Measurements from ENCODE around the gene TLX1. TPM values are rescaled to one million over a fixed set of nuclear protein-coding genes. Genes with fewer than 3 reads are reported as not detected.

Gene TLX1
- total and polyA plus RNA-seq, 12 donors = 0.03 to 0.74 (median 0.27) TPM; not detected in 9

DNA sequence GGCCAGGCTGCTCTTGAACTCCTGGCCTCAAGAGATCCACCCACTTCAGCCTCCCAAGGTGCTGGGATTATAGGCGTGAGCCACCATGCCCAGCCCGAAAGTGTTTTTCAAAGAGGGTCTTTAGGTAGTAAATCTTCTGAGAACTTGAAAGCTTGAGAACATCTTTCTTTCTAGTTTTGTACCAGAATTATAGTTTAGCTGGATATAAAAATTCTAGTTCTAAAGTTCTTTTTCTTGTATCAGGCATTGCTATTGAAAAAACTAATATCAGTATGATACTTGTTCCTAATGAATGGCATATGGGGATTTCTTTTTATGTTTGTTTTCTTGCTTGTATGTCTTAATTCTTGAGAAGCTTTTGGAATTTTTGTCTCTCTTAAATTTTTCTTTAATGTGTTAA lies 43.2 kb downstream of the TLX1 start:
- Histone ChIP-seq H3K4me1 (no peaks in the 10 kb centered on the region), H3K27me3 (peaks cover 0 to 78% (median 48%) of the 10 kb centered on the region in 7 donors), H3K27ac (no peak overlapping the region), H3K4me3 (no peak overlapping the region), H3K9me3 (peaks cover 0 to 32% (median 17%) of the 10 kb centered on the region in 11 donors), H3K36me3 (no peaks in the 10 kb centered on the region)
- ATAC-seq = no peak
- DNase-seq = no peak
- intact Hi-C loops (cut with DNase I) = no loop called here
- TF ChIP-seq, protein P1, sequence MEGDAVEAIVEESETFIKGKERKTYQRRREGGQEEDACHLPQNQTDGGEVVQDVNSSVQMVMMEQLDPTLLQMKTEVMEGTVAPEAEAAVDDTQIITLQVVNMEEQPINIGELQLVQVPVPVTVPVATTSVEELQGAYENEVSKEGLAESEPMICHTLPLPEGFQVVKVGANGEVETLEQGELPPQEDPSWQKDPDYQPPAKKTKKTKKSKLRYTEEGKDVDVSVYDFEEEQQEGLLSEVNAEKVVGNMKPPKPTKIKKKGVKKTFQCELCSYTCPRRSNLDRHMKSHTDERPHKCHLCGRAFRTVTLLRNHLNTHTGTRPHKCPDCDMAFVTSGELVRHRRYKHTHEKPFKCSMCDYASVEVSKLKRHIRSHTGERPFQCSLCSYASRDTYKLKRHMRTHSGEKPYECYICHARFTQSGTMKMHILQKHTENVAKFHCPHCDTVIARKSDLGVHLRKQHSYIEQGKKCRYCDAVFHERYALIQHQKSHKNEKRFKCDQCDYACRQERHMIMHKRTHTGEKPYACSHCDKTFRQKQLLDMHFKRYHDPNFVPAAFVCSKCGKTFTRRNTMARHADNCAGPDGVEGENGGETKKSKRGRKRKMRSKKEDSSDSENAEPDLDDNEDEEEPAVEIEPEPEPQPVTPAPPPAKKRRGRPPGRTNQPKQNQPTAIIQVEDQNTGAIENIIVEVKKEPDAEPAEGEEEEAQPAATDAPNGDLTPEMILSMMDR (IDR thresholded peaks at IDR 0.05) = no peak
- WGBS, 2 donors = 96 to 97% methylated on average over 2 of the region's 2 CpGs

DNA sequence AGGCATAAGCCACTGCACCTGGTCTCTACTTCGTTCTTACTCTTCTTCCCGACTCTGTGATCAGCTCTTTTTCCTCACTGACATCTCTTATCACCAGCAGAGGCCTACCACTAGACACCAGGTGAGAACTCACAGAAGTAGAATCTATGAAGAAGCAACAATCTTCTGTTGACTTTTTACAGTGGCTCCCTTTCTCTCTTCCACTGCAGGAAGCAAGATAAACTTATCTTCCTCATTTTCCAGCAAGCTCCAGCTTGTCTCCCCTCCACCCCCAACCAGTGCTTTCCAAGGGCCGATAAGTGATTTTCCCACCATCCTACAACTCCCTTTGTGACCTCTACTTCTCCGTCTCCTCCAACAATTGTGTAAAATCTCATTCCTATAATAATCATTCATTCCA lies 45.5 kb downstream of the TLX1 start:
- DNase-seq = no peak
- H3K4me1 ChIP-seq = no peaks in the 10 kb centered on the region
- H3K36me3 ChIP-seq = no peaks in the 10 kb centered on the region
- WGBS, 2 donors = 29 to 39% methylated on average over 4 of the region's 4 CpGs
- intact Hi-C loops (cut with DNase I) = no loop called here
- no peak overlapping the region for H3K4me3 ChIP-seq
- H3K27ac ChIP-seq = no peak overlapping the region
- H3K9me3 ChIP-seq = peaks cover 0 to 32% (median 17%) of the 10 kb centered on the region in 11 donors
- ATAC-seq = no peak
- TF ChIP-seq, protein P1 (IDR thresholded peaks at IDR 0.05) = no peak
- H3K27me3 ChIP-seq = peaks cover 0 to 72% (median 48%) of the 10 kb centered on the region in 7 donors

DNA sequence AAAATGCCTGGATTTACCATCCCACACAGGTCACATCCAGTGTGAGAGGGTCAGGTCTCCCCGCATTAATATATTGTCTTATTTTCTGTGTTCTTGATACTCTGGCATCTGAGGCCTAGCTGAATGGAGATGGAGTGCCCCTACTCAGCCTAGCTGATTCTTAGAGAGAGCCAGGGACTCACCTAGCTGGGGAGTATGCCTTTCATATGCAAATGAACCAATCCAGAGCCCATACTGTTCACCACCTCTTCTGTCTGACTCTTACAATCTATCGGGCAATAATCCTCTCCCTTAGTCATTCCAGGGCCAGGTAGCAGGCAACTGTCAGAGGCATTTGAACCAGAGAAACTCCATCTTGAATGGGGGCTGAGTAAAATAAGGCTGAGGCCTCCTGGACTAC lies 51.8 kb downstream of the TLX1 start:
- H3K4me1 ChIP-seq = no peaks in the 10 kb centered on the region
- no peaks in the 10 kb centered on the region for H3K9me3 ChIP-seq
- H3K27ac ChIP-seq = no peak overlapping the region
- H3K4me3 ChIP-seq = no peak overlapping the region
- intact Hi-C loops (cut with DNase I) = no loop called here
- TF ChIP-seq, protein P1 (IDR thresholded peaks at IDR 0.05) = no peak
- no peak for ATAC-seq
- WGBS, 2 donors = 65 to 73% methylated on average over 2 of the region's 2 CpGs
- H3K27me3 ChIP-seq = peaks cover 0 to 46% (median 30%) of the 10 kb centered on the region in 7 donors
- H3K36me3 ChIP-seq = no peaks in the 10 kb centered on the region
- DNase-seq = no peak

DNA sequence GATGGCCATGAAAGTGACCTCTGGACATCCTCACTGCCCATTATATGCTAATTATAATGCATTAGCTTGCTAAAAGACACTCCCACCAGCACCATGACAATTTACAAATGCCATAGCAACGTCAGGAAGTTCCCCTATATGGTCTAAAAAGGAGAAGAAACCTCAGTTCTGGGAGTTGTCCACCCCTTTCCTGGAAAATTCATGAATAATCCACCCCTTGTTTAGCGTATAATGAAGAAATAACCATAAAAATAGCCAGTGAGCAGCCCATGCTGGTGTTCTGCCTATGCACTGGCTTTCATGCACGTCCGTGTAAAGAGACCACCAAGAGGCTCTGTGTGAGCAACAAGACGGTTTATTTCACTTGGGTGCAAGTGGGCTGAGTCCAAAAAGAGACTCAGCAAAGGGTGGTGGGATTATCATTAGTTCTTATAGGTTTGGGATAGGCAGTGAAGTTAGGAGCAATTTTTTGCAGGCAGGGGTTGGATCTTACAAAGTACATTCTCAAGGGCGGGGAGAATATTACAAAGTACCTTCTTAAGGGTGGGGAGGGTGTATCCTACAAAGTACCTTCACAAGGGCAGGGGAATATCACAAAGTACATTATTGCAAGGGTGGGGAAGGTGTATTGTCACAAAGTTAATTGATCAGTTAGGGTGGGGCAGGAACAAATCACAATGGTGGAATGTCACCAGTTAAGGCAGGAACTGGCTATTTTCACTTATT lies 52.5 kb downstream of the TLX1 start:
- Histone ChIP-seq H3K4me1 (no peaks in the 10 kb centered on the region), H3K4me3 (no peak overlapping the region), H3K9me3 (no peaks in the 10 kb centered on the region), H3K27me3 (peaks cover 0 to 50% (median 30%) of the 10 kb centered on the region in 7 donors), H3K36me3 (no peaks in the 10 kb centered on the region), H3K27ac (no peak overlapping the region)
- intact Hi-C loops (cut with DNase I) = no loop called here
- ATAC-seq = no peak
- DNase-seq = no peak
- WGBS, 2 donors = 76 to 78% methylated on average over 6 of the region's 6 CpGs
- TF ChIP-seq, protein P1 (IDR thresholded peaks at IDR 0.05) = no peak

Other genes starting within 250 kb of the TLX1 start
- gene SLF2, start 218.3 kb upstream of the TLX1 start, total RNA-seq = 10 to 100 TPM; 15.8 to 23.6 (median 18.7) TPM
- gene SLF2, start 218.3 kb upstream of the TLX1 start, polyA plus RNA-seq = 10 to 100 TPM in 1 of 2 donors, 1 to 10 TPM in 1; 4.8 to 17.3 TPM
- gene SEMA4G, start 161.8 kb upstream of the TLX1 start, total RNA-seq = 1 to 10 TPM in 2 of 10 donors, under 1 TPM in 8; 0.26 to 1.6 (median 0.80) TPM
- gene SEMA4G, start 161.8 kb upstream of the TLX1 start, polyA plus RNA-seq = 1 to 10 TPM in 1 of 2 donors, under 1 TPM in 1; 0.20 to 1.6 TPM
- 10 to 100 TPM; 43.8 to 73.4 (median 55.2) TPM for gene MRPL43, start 143.8 kb upstream of the TLX1 start, total RNA-seq
- gene MRPL43, start 143.8 kb upstream of the TLX1 start, polyA plus RNA-seq = 100 to 1,000 TPM; 102 to 123 TPM
- 1 to 10 TPM; 4.7 to 7.7 (median 5.4) TPM for gene TWNK, start 143.8 kb upstream of the TLX1 start, total RNA-seq
- gene TWNK, start 143.8 kb upstream of the TLX1 start, polyA plus RNA-seq = 1 to 10 TPM; 4.2 to 6.1 TPM
- 10 to 100 TPM; 28.6 to 48.3 (median 38.9) TPM for gene LZTS2, start 131.5 kb upstream of the TLX1 start, total RNA-seq
- 10 to 100 TPM; 43.8 to 73.7 TPM for gene LZTS2, start 131.5 kb upstream of the TLX1 start, polyA plus RNA-seq
- gene PDZD7, start 100.2 kb upstream of the TLX1 start, total RNA-seq = under 1 TPM in 9 of 10 donors, not detected in 1; 0.17 to 0.60 (median 0.22) TPM
- gene PDZD7, start 100.2 kb upstream of the TLX1 start, polyA plus RNA-seq = under 1 TPM; 0.13 to 0.66 TPM
- gene SFXN3, start 100.1 kb upstream of the TLX1 start, total RNA-seq = 10 to 100 TPM in 9 of 10 donors, 1 to 10 TPM in 1; 8.4 to 25.7 (median 14.2) TPM
- gene SFXN3, start 100.1 kb upstream of the TLX1 start, polyA plus RNA-seq = 10 to 100 TPM; 16.6 to 23.6 TPM
- gene KAZALD1, start 69.3 kb upstream of the TLX1 start, total RNA-seq = 10 to 100 TPM in 4 of 10 donors, 1 to 10 TPM in 6; 3.3 to 13.1 (median 8.5) TPM
- 10 to 100 TPM; 12.2 to 16.5 TPM for gene KAZALD1, start 69.3 kb upstream of the TLX1 start, polyA plus RNA-seq
- gene LBX1, start 98.2 kb downstream of the TLX1 start, total RNA-seq = not detected
- not detected for gene LBX1, start 98.2 kb downstream of the TLX1 start, polyA plus RNA-seq
- 10 to 100 TPM; 25.1 to 49.9 (median 36.0) TPM for gene BTRC, start 222.9 kb downstream of the TLX1 start, total RNA-seq
- gene BTRC, start 222.9 kb downstream of the TLX1 start, polyA plus RNA-seq = 10 to 100 TPM in 1 of 2 donors, 1 to 10 TPM in 1; 9.5 to 11.8 TPM

Measured in heart right ventricle (tissue), 16 donors.